Measurements from ENCODE around the gene PLEKHA4. TPM values are rescaled to one million over a fixed set of nuclear protein-coding genes. Genes with fewer than 3 reads are reported as not detected.
A peak's percentile ranks its signal among the peaks of the same experiment; 100 is the strongest.

The PLEKHA4 gene
- total and polyA plus RNA-seq, 4 donors = 4.4 to 17.2 (median 6.3) TPM

- TF ChIP-seq, protein P1, sequence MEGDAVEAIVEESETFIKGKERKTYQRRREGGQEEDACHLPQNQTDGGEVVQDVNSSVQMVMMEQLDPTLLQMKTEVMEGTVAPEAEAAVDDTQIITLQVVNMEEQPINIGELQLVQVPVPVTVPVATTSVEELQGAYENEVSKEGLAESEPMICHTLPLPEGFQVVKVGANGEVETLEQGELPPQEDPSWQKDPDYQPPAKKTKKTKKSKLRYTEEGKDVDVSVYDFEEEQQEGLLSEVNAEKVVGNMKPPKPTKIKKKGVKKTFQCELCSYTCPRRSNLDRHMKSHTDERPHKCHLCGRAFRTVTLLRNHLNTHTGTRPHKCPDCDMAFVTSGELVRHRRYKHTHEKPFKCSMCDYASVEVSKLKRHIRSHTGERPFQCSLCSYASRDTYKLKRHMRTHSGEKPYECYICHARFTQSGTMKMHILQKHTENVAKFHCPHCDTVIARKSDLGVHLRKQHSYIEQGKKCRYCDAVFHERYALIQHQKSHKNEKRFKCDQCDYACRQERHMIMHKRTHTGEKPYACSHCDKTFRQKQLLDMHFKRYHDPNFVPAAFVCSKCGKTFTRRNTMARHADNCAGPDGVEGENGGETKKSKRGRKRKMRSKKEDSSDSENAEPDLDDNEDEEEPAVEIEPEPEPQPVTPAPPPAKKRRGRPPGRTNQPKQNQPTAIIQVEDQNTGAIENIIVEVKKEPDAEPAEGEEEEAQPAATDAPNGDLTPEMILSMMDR (IDR thresholded peaks at IDR 0.05; ENCODE audit: low read depth, low read length, missing input control) = no peak
- TF ChIP-seq FOXA2 (IDR thresholded peaks at IDR 0.05) = no peak
- TF ChIP-seq, protein P2, sequence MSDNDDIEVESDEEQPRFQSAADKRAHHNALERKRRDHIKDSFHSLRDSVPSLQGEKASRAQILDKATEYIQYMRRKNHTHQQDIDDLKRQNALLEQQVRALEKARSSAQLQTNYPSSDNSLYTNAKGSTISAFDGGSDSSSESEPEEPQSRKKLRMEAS (IDR thresholded peaks at IDR 0.05) = no peak
- no peak for TF ChIP-seq FOXA1 (IDR thresholded peaks at IDR 0.05)
- no peak for TF ChIP-seq HNF4G (IDR thresholded peaks at IDR 0.05)
- TF ChIP-seq RXRA (IDR thresholded peaks at IDR 0.05) = no peak
- no peak for TF ChIP-seq RAD21 (IDR thresholded peaks at IDR 0.05)
- no peak for TF ChIP-seq ATF3 (IDR thresholded peaks at IDR 0.05)
- TF ChIP-seq SP1 (IDR thresholded peaks at IDR 0.05) = no peak
- TF ChIP-seq TAF1 (conservative IDR thresholded peaks at IDR 0.05) = no peak
- TF ChIP-seq JUND (IDR thresholded peaks at IDR 0.05) = no peak
These were observed 687 bp downstream of the PLEKHA4 start (continued) for GRCh38 chr19:48867746-48868113.

DNA sequence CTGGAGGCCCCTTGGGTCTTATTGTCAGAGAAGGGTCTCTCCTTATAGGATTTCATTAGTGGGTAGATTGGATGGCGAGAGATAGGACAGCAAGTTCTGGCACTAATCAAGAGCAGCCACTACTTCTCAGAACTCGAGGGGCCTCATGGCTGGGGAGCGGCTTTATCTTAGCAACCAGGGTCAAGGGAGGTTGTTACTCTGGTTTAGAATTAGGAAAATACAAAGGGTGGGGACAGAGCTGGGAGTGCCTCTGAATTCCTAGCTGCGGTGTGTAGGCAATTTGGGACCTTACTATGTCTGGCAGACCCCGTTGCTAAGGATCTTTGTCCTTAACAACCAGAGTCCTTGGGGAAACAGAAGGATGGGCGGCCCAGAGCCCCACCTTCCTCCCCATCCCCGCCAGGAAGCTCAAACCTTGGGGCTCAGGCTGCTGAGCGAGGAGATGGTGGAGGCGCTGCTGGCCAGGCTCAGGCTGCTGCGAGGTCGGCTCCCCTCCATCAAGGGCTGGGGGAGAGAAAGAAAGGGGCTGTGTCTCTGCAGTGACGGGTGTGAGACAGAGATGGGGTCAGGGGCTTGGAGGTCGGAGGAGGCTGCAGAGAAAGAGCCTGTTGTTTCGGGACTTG is 1.2 kb downstream of the PLEKHA4 start:
- Histone ChIP-seq H3K9me3 (ENCODE audit: control insufficient read depth in 4 of 4, low read length in 3 of 4) (no peaks in the 10 kb centered on the region), H3K4me3 (ENCODE audit: low read depth in 1 of 3, low read length in 3 of 3) (peak overlapping the region; percentile 55 to 71 (median 67)), H3K36me3 (ENCODE audit: control insufficient read depth in 4 of 4, insufficient read depth in 3 of 4, low read depth in 1 of 4, low read length in 3 of 4) (peaks cover 0 to 6% (median 0%) of the 10 kb centered on the region in 4 donors), H3K9ac (ENCODE audit: low read depth in 1 of 2, low read length in 2 of 2) (peak overlapping the region in 1 of 2 donors; percentile 89), H3K27ac (ENCODE audit: low read depth in 1 of 2, low read length in 2 of 2) (peak overlapping the region; percentile 94 to 95), H3K27me3 (ENCODE audit: control insufficient read depth in 4 of 4, insufficient read depth in 4 of 4, low read length in 3 of 4) (no peaks in the 10 kb centered on the region), H3K4me1 (ENCODE audit: control insufficient read depth in 4 of 4, insufficient read depth in 4 of 4, low read length in 3 of 4) (peaks cover 5 to 9% (median 6%) of the 10 kb centered on the region in 4 donors)
- WGBS = 72% methylated on average over 14 of the region's 14 CpGs
- peak; percentile 57 for DNase-seq (ENCODE audit: low spot score)
- TF ChIP-seq HNF4G (IDR thresholded peaks at IDR 0.05) (no peak), TAF1 (conservative IDR thresholded peaks at IDR 0.05) (no peak), RAD21 (IDR thresholded peaks at IDR 0.05) (no peak), GABPA (IDR thresholded peaks at IDR 0.05 in 1 of 2, conservative IDR thresholded peaks at IDR 0.05 in 1 of 2) (no peak), YY1 (IDR thresholded peaks at IDR 0.05) (no peak), HNF4A (conservative IDR thresholded peaks at IDR 0.05) (no peak), REST (IDR thresholded peaks at IDR 0.05) (no peak), JUND (IDR thresholded peaks at IDR 0.05) (no peak), EGR1 (IDR thresholded peaks at IDR 0.05; ENCODE audit: low read depth in 2 of 2) (no peak), NR2F2 (IDR thresholded peaks at IDR 0.05) (no peak)
- TF ChIP-seq, protein P3, sequence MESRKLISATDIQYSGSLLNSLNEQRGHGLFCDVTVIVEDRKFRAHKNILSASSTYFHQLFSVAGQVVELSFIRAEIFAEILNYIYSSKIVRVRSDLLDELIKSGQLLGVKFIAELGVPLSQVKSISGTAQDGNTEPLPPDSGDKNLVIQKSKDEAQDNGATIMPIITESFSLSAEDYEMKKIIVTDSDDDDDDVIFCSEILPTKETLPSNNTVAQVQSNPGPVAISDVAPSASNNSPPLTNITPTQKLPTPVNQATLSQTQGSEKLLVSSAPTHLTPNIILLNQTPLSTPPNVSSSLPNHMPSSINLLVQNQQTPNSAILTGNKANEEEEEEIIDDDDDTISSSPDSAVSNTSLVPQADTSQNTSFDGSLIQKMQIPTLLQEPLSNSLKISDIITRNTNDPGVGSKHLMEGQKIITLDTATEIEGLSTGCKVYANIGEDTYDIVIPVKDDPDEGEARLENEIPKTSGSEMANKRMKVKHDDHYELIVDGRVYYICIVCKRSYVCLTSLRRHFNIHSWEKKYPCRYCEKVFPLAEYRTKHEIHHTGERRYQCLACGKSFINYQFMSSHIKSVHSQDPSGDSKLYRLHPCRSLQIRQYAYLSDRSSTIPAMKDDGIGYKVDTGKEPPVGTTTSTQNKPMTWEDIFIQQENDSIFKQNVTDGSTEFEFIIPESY (IDR thresholded peaks at IDR 0.05) = no peak
- TF ChIP-seq, protein P2 (IDR thresholded peaks at IDR 0.05) = no peak
- TF ChIP-seq, protein P1 (IDR thresholded peaks at IDR 0.05; ENCODE audit: low read depth, low read length, missing input control) = no peak

All from liver (tissue), 9 donors.